Sigmoid colon (tissue), 3 donors: ENCODE results near the gene FASTK.

Experiments used
- CTCF ChIP-seq, 4 experiments: fragments of 450-650 bp in 3 of 4; fragments of 200-600 bp in 1 of 4; IDR thresholded peaks; one replicate each; pipeline ENCODE4 v1.5.1; 2016 to 2019; ENCODE audit warnings: antibody characterized with exemption in 4 of 4, mild to moderate bottlenecking in 3 of 4, moderate library complexity in 2 of 4
- POLR2A ChIP-seq, 2 donors: fragments of 450-650 bp; IDR thresholded peaks; one replicate each; pipeline ENCODE4 v1.6.1; 2016; ENCODE audit warnings: antibody characterized with exemption in 2 of 2, mild to moderate bottlenecking in 2 of 2, moderate library complexity in 2 of 2

GRCh38 chr7:151114151-151115090 lies 33.8 kb upstream of the FASTK start:
- TF ChIP-seq CTCF (IDR thresholded peaks at IDR 0.05), result no peak
- TF ChIP-seq POLR2A (IDR thresholded peaks at IDR 0.05), result no peak
